Natural killer cell (primary cell): ENCODE results near the gene TMEM236. TPM values are rescaled to one million over a fixed set of nuclear protein-coding genes. Genes with fewer than 3 reads are reported as not detected.
"Not testable (repeated sequence)": the region's sequence is repeated elsewhere in the genome, so short reads cannot be mapped to it uniquely, and the experiment has no call there.

ENCODE experiments used
- ATAC-seq, 3 donors: fragments of 150-1000 bp in 2 of 3; fragments of 200-7000 bp in 1 of 3; cut with Tn5 transposase; 1 replicate in 1 of 3; 2 replicates in 2 of 3; pipeline ENCODE4 v1.10.0; 2021; ENCODE audit warnings: mild to moderate bottlenecking in 2 of 3, moderate library complexity in 2 of 3
- DNase-seq, 2 donors: peaks; one replicate each; pipeline versions ENCODE4 v3.0.0 to v3.0.0-alpha.2; 2013 to 2021; ENCODE audit warnings: mixed read lengths in 1 of 2
- H3K27ac ChIP-seq: one replicate; pipeline ENCODE4 v1.5.1; 2013; ENCODE audit warnings: mild to moderate bottlenecking, low read length
- H3K27me3 ChIP-seq: one replicate; pipeline ENCODE4 v1.6.1; 2013; ENCODE audit warnings: low read length; ENCODE audit not compliant: control insufficient read depth, insufficient read depth
- H3K36me3 ChIP-seq: one replicate; pipeline ENCODE4 v1.6.1; 2013; ENCODE audit warnings: low read length; ENCODE audit not compliant: control insufficient read depth, insufficient read depth
- H3K4me1 ChIP-seq: one replicate; pipeline ENCODE4 v1.6.1; 2013; ENCODE audit warnings: low read length; ENCODE audit not compliant: control insufficient read depth, insufficient read depth
- H3K4me3 ChIP-seq: one replicate; pipeline ENCODE4 v1.5.1; 2013; ENCODE audit warnings: low read length
- H3K9me3 ChIP-seq: one replicate; pipeline ENCODE4 v1.6.1; 2013; ENCODE audit warnings: low read length; ENCODE audit not compliant: control insufficient read depth, insufficient read depth
- H3K27ac Mint-ChIP-seq, 2 donors: one replicate each; pipeline ENCODE4 v1.8.0; 2022; ENCODE audit warnings: mild to moderate bottlenecking in 2 of 2, mixed read lengths in 2 of 2, moderate library complexity in 1 of 2
- H3K27me3 Mint-ChIP-seq, 2 donors: one replicate each; pipeline ENCODE4 v1.8.0; 2022; ENCODE audit warnings: low read depth in 2 of 2, mixed read lengths in 2 of 2
- H3K36me3 Mint-ChIP-seq: one replicate; pipeline ENCODE4 v1.8.0; 2022; ENCODE audit warnings: mixed read lengths
- H3K4me1 Mint-ChIP-seq, 2 donors: one replicate each; pipeline ENCODE4 v1.8.0; 2022; ENCODE audit warnings: mixed read lengths in 2 of 2
- H3K4me3 Mint-ChIP-seq: one replicate; pipeline ENCODE4 v1.8.0; 2022; ENCODE audit warnings: mild to moderate bottlenecking, moderate library complexity, mixed read lengths
- H3K9me3 Mint-ChIP-seq, 2 donors: one replicate each; pipeline ENCODE4 v1.8.0; 2022; ENCODE audit warnings: mixed read lengths in 2 of 2
- WGBS: methylation state at CpG from one replicate; pipeline ENCODE4 v1.1.7; 2013; ENCODE audit warnings: missing lambda C conversion rate; ENCODE audit not compliant: insufficient coverage; 5-methylcytosine and 5-hydroxymethylcytosine counted together
- intact Hi-C: fragments of 100-400 bp; cut with micrococcal nuclease; formaldehyde crosslinking; loops from one replicate; pipeline ENCODE4 v1.14.2; 2022
- total RNA-seq, 4 donors: library from RNA; stranded (reverse); fragments of 120-200 nt in 1 of 4; gene quantifications; one replicate each; pipeline versions ENCODE4 v1.2.3 to v1.2.4, GENCODE V29; 2013 to 2022
- TF ChIP-seq, protein P1 (sequence below): fragments of 200-600 bp; IDR thresholded peaks from one replicate; pipeline ENCODE4 v1.8.0; 2022; ENCODE audit warnings: antibody characterized with exemption

Gene TMEM236
- total RNA-seq, 3 donors from 2014 or later (not counting 1 experiment from before 2014, with no cell fraction given), result 0.16 to 0.20 (median 0.16) TPM

DNA sequence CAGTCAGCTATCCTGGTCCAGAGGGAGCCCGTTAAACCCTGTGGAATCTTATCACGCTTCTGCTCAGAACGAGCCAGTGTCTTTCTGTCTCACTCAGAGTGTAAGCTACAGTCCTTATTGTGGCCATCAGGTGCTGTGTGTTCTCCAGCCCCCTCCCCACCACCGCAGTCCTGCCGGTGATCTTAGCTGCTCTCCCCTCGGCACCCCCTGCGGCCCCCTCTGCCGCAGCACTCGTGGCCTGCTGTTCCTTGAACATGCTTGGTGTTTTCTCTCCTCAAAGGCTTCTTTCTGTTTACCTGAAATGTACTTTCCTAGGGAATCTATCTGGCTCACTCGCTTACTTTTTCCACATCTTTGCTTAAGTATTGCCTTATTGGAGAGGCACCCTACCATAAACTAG, 38.2 kb upstream of the TMEM236 start:
- H3K27ac ChIP-seq, result no peak overlapping the region
- Mint-ChIP-seq H3K9me3 (no peaks in the 10 kb centered on the region), H3K27me3 (no peaks in the 10 kb centered on the region), H3K27ac (no peak overlapping the region), H3K36me3 (peaks cover 9% of the 10 kb centered on the region), H3K4me1 (no peaks in the 10 kb centered on the region), H3K4me3 (no peak overlapping the region)
- no peak for ATAC-seq
- DNase-seq, result no peak
- H3K4me1 ChIP-seq, result no peaks in the 10 kb centered on the region
- peaks cover 59% of the 10 kb centered on the region for H3K36me3 ChIP-seq
- 98% methylated on average over 10 of the region's 10 CpGs for WGBS
- H3K9me3 ChIP-seq, result no peaks in the 10 kb centered on the region
- H3K27me3 ChIP-seq, result no peaks in the 10 kb centered on the region
- TF ChIP-seq, protein P1, sequence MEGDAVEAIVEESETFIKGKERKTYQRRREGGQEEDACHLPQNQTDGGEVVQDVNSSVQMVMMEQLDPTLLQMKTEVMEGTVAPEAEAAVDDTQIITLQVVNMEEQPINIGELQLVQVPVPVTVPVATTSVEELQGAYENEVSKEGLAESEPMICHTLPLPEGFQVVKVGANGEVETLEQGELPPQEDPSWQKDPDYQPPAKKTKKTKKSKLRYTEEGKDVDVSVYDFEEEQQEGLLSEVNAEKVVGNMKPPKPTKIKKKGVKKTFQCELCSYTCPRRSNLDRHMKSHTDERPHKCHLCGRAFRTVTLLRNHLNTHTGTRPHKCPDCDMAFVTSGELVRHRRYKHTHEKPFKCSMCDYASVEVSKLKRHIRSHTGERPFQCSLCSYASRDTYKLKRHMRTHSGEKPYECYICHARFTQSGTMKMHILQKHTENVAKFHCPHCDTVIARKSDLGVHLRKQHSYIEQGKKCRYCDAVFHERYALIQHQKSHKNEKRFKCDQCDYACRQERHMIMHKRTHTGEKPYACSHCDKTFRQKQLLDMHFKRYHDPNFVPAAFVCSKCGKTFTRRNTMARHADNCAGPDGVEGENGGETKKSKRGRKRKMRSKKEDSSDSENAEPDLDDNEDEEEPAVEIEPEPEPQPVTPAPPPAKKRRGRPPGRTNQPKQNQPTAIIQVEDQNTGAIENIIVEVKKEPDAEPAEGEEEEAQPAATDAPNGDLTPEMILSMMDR, result no peak
- intact Hi-C loops, result no loop called here
- H3K4me3 ChIP-seq, result no peak overlapping the region

DNA sequence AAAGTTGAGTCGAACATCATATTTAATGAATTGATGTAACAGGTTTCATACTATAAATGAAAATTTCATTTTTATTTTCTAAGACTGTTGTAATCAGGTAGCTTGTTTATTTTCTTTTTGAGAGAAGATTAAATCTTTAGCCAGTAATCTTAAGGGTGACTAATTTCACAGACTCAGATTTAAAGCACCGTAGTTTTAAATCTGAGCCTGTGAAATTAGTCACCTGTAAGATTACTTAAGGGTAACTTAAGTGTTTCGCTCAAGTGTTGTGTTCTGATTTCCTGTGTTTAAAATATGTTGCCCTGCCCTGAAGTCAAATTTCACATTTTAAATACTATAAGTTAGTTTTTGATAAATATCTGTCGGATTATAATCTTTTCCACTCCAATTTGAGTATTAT, 35.8 kb upstream of the TMEM236 start:
- Mint-ChIP-seq H3K4me1 (no peaks in the 10 kb centered on the region), H3K27ac (no peak overlapping the region), H3K36me3 (peaks cover 9% of the 10 kb centered on the region), H3K27me3 (no peaks in the 10 kb centered on the region), H3K4me3 (no peak overlapping the region), H3K9me3 (no peaks in the 10 kb centered on the region)
- WGBS, result 100% methylated on average over 2 of the region's 4 CpGs
- TF ChIP-seq, protein P1, result no peak
- Histone ChIP-seq H3K27ac (no peak overlapping the region), H3K9me3 (no peaks in the 10 kb centered on the region), H3K36me3 (peaks cover 40% of the 10 kb centered on the region), H3K4me1 (no peaks in the 10 kb centered on the region), H3K27me3 (no peaks in the 10 kb centered on the region), H3K4me3 (no peak overlapping the region)
- ATAC-seq, result no peak
- no peak for DNase-seq
- intact Hi-C loops, result no loop called here

DNA sequence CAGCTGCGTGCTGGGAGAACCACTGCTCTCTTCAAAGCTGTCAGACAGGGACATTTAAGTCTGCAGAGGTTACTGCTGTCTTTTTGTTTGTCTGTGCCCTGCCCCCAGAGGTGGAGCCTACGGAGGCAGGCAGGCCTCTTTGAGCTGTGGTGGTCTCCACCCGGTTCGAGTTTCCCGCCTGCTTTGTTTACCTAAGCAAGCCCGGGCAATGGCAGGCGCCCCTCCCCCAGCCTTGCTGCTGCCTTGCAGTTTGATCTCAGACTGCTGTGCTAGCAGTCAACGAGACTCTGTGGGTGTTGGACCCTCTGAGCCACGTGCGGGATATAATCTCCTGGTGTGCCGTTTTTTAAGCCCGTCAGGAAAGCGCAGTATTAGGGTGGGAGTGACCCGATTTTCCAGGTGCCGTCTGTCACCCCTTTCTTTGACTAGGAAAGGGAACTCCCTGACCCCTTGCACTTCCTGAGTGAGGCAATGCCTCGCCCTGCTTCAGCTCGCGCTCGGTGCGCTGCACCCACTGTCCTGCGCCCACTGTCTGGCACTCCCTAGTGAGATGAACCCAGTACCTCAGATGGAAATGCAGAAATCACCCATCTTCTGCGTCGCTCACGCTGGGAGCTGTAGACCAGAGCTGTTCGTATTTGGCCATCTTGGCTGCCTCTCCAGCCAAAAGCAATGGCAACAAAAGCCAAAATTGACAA, 29.5 kb upstream of the TMEM236 start:
- H3K9me3 ChIP-seq, H3K27me3 ChIP-seq, ATAC-seq, H3K27ac ChIP-seq, H3K4me3 Mint-ChIP-seq, H3K9me3 Mint-ChIP-seq, H3K27me3 Mint-ChIP-seq, DNase-seq, intact Hi-C loops, H3K27ac Mint-ChIP-seq, H3K36me3 ChIP-seq, H3K4me1 ChIP-seq, H3K36me3 Mint-ChIP-seq, H3K4me1 Mint-ChIP-seq, H3K4me3 ChIP-seq: not testable (repeated sequence)
- 94% methylated on average over 18 of the region's 25 CpGs for WGBS

DNA sequence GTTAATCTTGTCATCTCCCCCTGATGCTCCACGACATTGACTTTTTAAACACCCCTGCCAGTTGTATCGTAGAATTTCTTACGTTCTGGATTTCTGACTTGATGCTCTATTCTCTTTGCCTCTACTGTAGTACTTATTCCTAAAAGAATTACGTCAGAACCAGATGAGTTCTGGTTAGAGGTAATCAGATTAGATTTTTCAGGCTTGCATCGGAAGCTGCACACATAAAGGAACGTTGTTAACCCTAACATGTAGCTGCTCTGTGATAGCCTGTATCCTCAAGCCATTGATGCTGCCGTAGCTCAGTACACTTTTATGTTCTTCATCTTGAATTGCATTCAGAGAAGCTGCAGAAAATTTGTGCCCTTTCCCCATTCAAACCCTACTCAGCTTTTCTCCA, 26.3 kb upstream of the TMEM236 start:
- no peaks in the 10 kb centered on the region for H3K27me3 Mint-ChIP-seq
- H3K27ac ChIP-seq, result no peak overlapping the region
- H3K27me3 ChIP-seq, result no peaks in the 10 kb centered on the region
- intact Hi-C loops, result no loop called here
- no peak overlapping the region for H3K27ac Mint-ChIP-seq
- H3K4me3 Mint-ChIP-seq, result no peak overlapping the region
- ATAC-seq (no peak), DNase-seq (no peak)
- no peaks in the 10 kb centered on the region for H3K36me3 ChIP-seq
- no peaks in the 10 kb centered on the region for H3K4me1 ChIP-seq
- no peaks in the 10 kb centered on the region for H3K9me3 ChIP-seq
- no peak overlapping the region for H3K4me3 ChIP-seq
- H3K36me3 Mint-ChIP-seq, result no peaks in the 10 kb centered on the region
- WGBS, result 95% methylated on average over 7 of the region's 7 CpGs
- TF ChIP-seq, protein P1, result no peak
- H3K4me1 Mint-ChIP-seq, result no peaks in the 10 kb centered on the region
- H3K9me3 Mint-ChIP-seq, result no peaks in the 10 kb centered on the region
